H9 (cell line): Measurements from ENCODE around the gene PLA2G10. TPM values are rescaled to one million over a fixed set of nuclear protein-coding genes. Genes with fewer than 3 reads are reported as not detected.

ENCODE experiments used
- DNase-seq: peaks from one replicate; pipeline ENCODE4 v3.0.0-alpha.2; 2017
- H2AFZ ChIP-seq: one replicate; pipeline ENCODE4 v1.6.1; 2013; ENCODE audit warnings: mild to moderate bottlenecking, low read length, control low read depth, moderate library complexity
- H2AK5ac ChIP-seq: 2 replicates; pipeline ENCODE4 v1.6.1; 2013; ENCODE audit warnings: low read length, control low read depth, mixed read lengths; ENCODE audit not compliant: insufficient read length
- H2BK120ac ChIP-seq: one replicate; pipeline ENCODE4 v1.6.1; 2013; ENCODE audit warnings: low read depth, mild to moderate bottlenecking, low read length, control low read depth, inconsistent platforms; ENCODE audit not compliant: poor library complexity, severe bottlenecking
- H2BK12ac ChIP-seq: 2 replicates; pipeline ENCODE4 v1.6.1; 2013; ENCODE audit warnings: low read length, control low read depth, mixed read lengths, low read depth; ENCODE audit not compliant: insufficient read length
- H2BK15ac ChIP-seq: 2 replicates; pipeline ENCODE4 v1.6.1; 2013; ENCODE audit warnings: low read depth, low read length, control low read depth
- H2BK20ac ChIP-seq: one replicate; pipeline ENCODE4 v1.6.1; 2013; ENCODE audit warnings: low read depth, mild to moderate bottlenecking, low read length, control low read depth, inconsistent platforms; ENCODE audit not compliant: poor library complexity, severe bottlenecking
- H2BK5ac ChIP-seq: 2 replicates; pipeline ENCODE4 v1.6.1; 2013; ENCODE audit warnings: low read length, control low read depth, mixed read lengths; ENCODE audit not compliant: insufficient read length
- H3K14ac ChIP-seq: 2 replicates; pipeline ENCODE4 v1.6.1; 2013; ENCODE audit warnings: low read length, control low read depth; ENCODE audit not compliant: insufficient read depth
- H3K18ac ChIP-seq: 2 replicates; pipeline ENCODE4 v1.6.1; 2013; ENCODE audit warnings: low read depth, mild to moderate bottlenecking, mixed read lengths, low read length, control low read depth; ENCODE audit not compliant: insufficient read length
- H3K23ac ChIP-seq: 2 replicates; pipeline ENCODE4 v1.6.1; 2013; ENCODE audit warnings: low read length, control low read depth, mixed read lengths, low read depth; ENCODE audit not compliant: insufficient read length
- H3K23me2 ChIP-seq: 2 replicates; pipeline ENCODE4 v1.6.1; 2013; ENCODE audit warnings: low read depth, mild to moderate bottlenecking, mixed read lengths, low read length, control low read depth; ENCODE audit not compliant: insufficient read length, poor library complexity, severe bottlenecking
- H3K27ac ChIP-seq: 2 replicates; pipeline ENCODE4 v1.5.1; 2013; ENCODE audit warnings: low read length, control low read depth, mixed read lengths, low read depth; ENCODE audit not compliant: insufficient read length
- H3K27me3 ChIP-seq: 2 replicates; pipeline ENCODE4 v1.6.1; 2013; ENCODE audit warnings: low read length, control low read depth, inconsistent platforms; ENCODE audit not compliant: insufficient read depth
- H3K4ac ChIP-seq: 2 replicates; pipeline ENCODE4 v1.6.1; 2013; ENCODE audit warnings: low read depth, mild to moderate bottlenecking, control low read depth, inconsistent platforms, low read length, moderate library complexity
- H3K4me1 ChIP-seq: 2 replicates; pipeline ENCODE4 v1.6.1; 2013; ENCODE audit warnings: low read length, control low read depth, inconsistent platforms; ENCODE audit not compliant: insufficient read depth
- H3K4me2 ChIP-seq: 2 replicates; pipeline ENCODE4 v1.6.1; 2013; ENCODE audit warnings: low read length, control low read depth, mixed read lengths; ENCODE audit not compliant: insufficient read length, insufficient read depth
- H3K56ac ChIP-seq: 2 replicates; pipeline ENCODE4 v1.6.1; 2013; ENCODE audit warnings: low read depth, mild to moderate bottlenecking, mixed read lengths, low read length, control low read depth; ENCODE audit not compliant: insufficient read length
- H3K79me1 ChIP-seq: 2 replicates; pipeline ENCODE4 v1.6.1; 2013; ENCODE audit warnings: low read depth, mild to moderate bottlenecking, moderate library complexity, low read length, control low read depth, inconsistent platforms; ENCODE audit not compliant: insufficient read depth, poor library complexity, severe bottlenecking
- H3K79me2 ChIP-seq: 2 replicates; pipeline ENCODE4 v1.6.1; 2013; ENCODE audit warnings: low read length, control low read depth, inconsistent platforms; ENCODE audit not compliant: insufficient read depth
- H3K9ac ChIP-seq: 2 replicates; pipeline ENCODE4 v1.6.1; 2013; ENCODE audit warnings: low read length, control low read depth, mixed read lengths; ENCODE audit not compliant: insufficient read length; ENCODE audit errors: extremely low read depth
- H3K9me3 ChIP-seq: one replicate; pipeline ENCODE4 v1.6.1; 2013; ENCODE audit warnings: low read depth, low read length, inconsistent platforms; ENCODE audit not compliant: control insufficient read depth
- H3T11ph ChIP-seq: one replicate; pipeline ENCODE4 v1.6.1; 2013; ENCODE audit warnings: mild to moderate bottlenecking, low read length, control low read depth, inconsistent platforms
- H4K20me1 ChIP-seq: one replicate; pipeline ENCODE4 v1.6.1; 2013; ENCODE audit not compliant: control insufficient read depth, insufficient read length, insufficient read depth
- H4K5ac ChIP-seq: 2 replicates; pipeline ENCODE4 v1.6.1; 2013; ENCODE audit warnings: low read depth, mild to moderate bottlenecking, mixed read lengths, low read length, control low read depth; ENCODE audit not compliant: insufficient read length
- H4K8ac ChIP-seq: replicated peaks from 2 replicates; pipeline ENCODE4 v1.6.1; 2013; ENCODE audit warnings: low read length, control low read depth, mixed read lengths, low read depth; ENCODE audit not compliant: insufficient read length
- H4K91ac ChIP-seq: 2 replicates; pipeline ENCODE4 v1.6.1; 2013; ENCODE audit warnings: low read depth, mild to moderate bottlenecking, moderate library complexity, mixed read lengths, low read length, control low read depth; ENCODE audit not compliant: insufficient read length
- H3K27ac Mint-ChIP-seq, 3 experiments: 2 replicates in 2 of 3; 3 replicates in 1 of 3; pipeline ENCODE4 v1.8.0; 2020 to 2021; ENCODE audit warnings: mixed read lengths in 3 of 3, mild to moderate bottlenecking in 1 of 3, moderate library complexity in 1 of 3
- H3K27me3 Mint-ChIP-seq: 2 replicates; pipeline ENCODE4 v1.8.0; 2021; ENCODE audit warnings: low read depth, mild to moderate bottlenecking, moderate library complexity, mixed read lengths
- H3K36me3 Mint-ChIP-seq, 3 experiments: 2 replicates in 2 of 3; 3 replicates in 1 of 3; pipeline ENCODE4 v1.8.0; 2020 to 2021; ENCODE audit warnings: low read depth in 3 of 3, mixed read lengths in 3 of 3; ENCODE audit not compliant: insufficient read depth in 1 of 3
- H3K4me1 Mint-ChIP-seq, 2 experiments: 2 replicates each; pipeline ENCODE4 v1.8.0; 2020; ENCODE audit warnings: mixed read lengths in 2 of 2
- H3K4me3 Mint-ChIP-seq, 2 experiments: 2 replicates in 1 of 2; 3 replicates in 1 of 2; pipeline ENCODE4 v1.8.0; 2020 to 2021; ENCODE audit warnings: mild to moderate bottlenecking in 2 of 2, mixed read lengths in 2 of 2, moderate library complexity in 1 of 2
- H3K9me3 Mint-ChIP-seq, 2 experiments: 2 replicates in 1 of 2; 3 replicates in 1 of 2; pipeline ENCODE4 v1.8.0; 2020; ENCODE audit warnings: mild to moderate bottlenecking in 2 of 2, mixed read lengths in 2 of 2, moderate library complexity in 1 of 2
- CTCF ChIP-seq: fragments of 200-600 bp; sonication (generic); conservative IDR thresholded peaks from 3 replicates; pipeline ENCODE4 v1.8.0; 2021; ENCODE audit warnings: antibody characterized with exemption, mild to moderate bottlenecking
- WGBS: extraction: QIAGEN DNeasy Blood & Tissue Kit; methylation state at CpG from one replicate; pipeline ENCODE4 v1.1.7; 2013; ENCODE audit warnings: missing lambda C conversion rate, low lambda C conversion rate, mixed read lengths; ENCODE audit not compliant: insufficient read length; ENCODE audit errors: extremely low coverage; 5-methylcytosine and 5-hydroxymethylcytosine counted together
- total RNA-seq: library from RNA; stranded (reverse); gene quantifications from 2 replicates; pipeline ENCODE4 v1.2.1, GENCODE V29; 2021

The PLA2G10 gene
- total RNA-seq, 1 experiment from 2014 or later = 2.2 TPM

GRCh38 chr16:14669776-14670175, 24.3 kb downstream of the PLA2G10 start:
- Histone ChIP-seq H3K4me1 (no peaks in the 10 kb centered on the region), H4K20me1 (peaks cover 3% of the 10 kb centered on the region), H4K5ac (no peak overlapping the region), H3K56ac (no peak overlapping the region), H2BK12ac (no peak overlapping the region), H2BK15ac (no peak overlapping the region), H2BK120ac (no peak overlapping the region), H3K9me3 (no peaks in the 10 kb centered on the region), H3K9ac (no peak overlapping the region), H4K91ac (no peak overlapping the region), H3K27ac (no peak overlapping the region), H3K18ac (no peak overlapping the region), H3K23ac (no peak overlapping the region), H3T11ph (no peak overlapping the region), H4K8ac (no peak overlapping the region), H3K14ac (no peak overlapping the region), H2BK20ac (no peak overlapping the region), H3K4ac (no peak overlapping the region), H2AFZ (no peak overlapping the region), H2AK5ac (no peak overlapping the region), H3K79me2 (no peaks in the 10 kb centered on the region), H3K79me1 (no peaks in the 10 kb centered on the region), H2BK5ac (no peak overlapping the region), H3K4me2 (no peak overlapping the region), H3K27me3 (no peaks in the 10 kb centered on the region), H3K23me2 (no peaks in the 10 kb centered on the region)
- no peak overlapping the region for H3K4me3 Mint-ChIP-seq
- H3K9me3 Mint-ChIP-seq = no peaks in the 10 kb centered on the region
- DNase-seq = peak; percentile 30
- H3K36me3 Mint-ChIP-seq = peaks cover 19 to 43% (median 39%) of the 10 kb centered on the region in 3 experiments; a peak in 6 of 7 replicates
- H3K27ac Mint-ChIP-seq = no peak overlapping the region; a peak in 1 of 7 replicates
- WGBS = no CpG with 5 or more reads among the region's 4 CpGs
- no peaks in the 10 kb centered on the region for H3K27me3 Mint-ChIP-seq
- TF ChIP-seq CTCF = peak; percentile 19; the same call in 2 of the 3 replicates
- H3K4me1 Mint-ChIP-seq = no peaks in the 10 kb centered on the region
